Gastrocnemius medialis (tissue), 4 donors: ENCODE measurements around the gene RTL1. TPM values are rescaled to one million over a fixed set of nuclear protein-coding genes. Genes with fewer than 3 reads are reported as not detected.

Source experiments
- ATAC-seq, 2 donors: fragments of 150-250 bp; one replicate each; pipeline ENCODE4 v1.9.1; 2016
- DNase-seq, 2 donors: peaks; one replicate each; pipeline ENCODE4 v3.0.0-alpha.2; 2019
- H3K27ac ChIP-seq, 4 donors: fragments of 200-600 bp; sonication (generic); 1 replicate in 1 of 4; 2 replicates in 3 of 4; pipeline ENCODE4 v1.5.1; 2016 to 2018; ENCODE audit warnings: mild to moderate bottlenecking in 2 of 4, moderate library complexity in 1 of 4
- H3K27me3 ChIP-seq, 3 donors: fragments of 200-600 bp; sonication (generic) in 2 of 3; 1 replicate in 1 of 3; 2 replicates in 2 of 3; pipeline versions ENCODE4 v1.5.1 to v1.6.0; 2016 to 2019; ENCODE audit warnings: mild to moderate bottlenecking in 1 of 3, moderate library complexity in 1 of 3
- H3K36me3 ChIP-seq, 2 donors: fragments of 200-600 bp; sonication (generic) in 1 of 2; one replicate each; pipeline ENCODE4 v1.5.1; 2017 to 2018
- H3K4me1 ChIP-seq, 2 donors: fragments of 200-600 bp; sonication (generic) in 1 of 2; one replicate each; pipeline ENCODE4 v1.5.1; 2016 to 2017; ENCODE audit warnings: mild to moderate bottlenecking in 2 of 2
- H3K4me3 ChIP-seq, 4 donors: fragments of 200-600 bp; sonication (generic) in 3 of 4; 1 replicate in 1 of 4; 2 replicates in 3 of 4; pipeline ENCODE4 v1.5.1; 2016 to 2019; ENCODE audit warnings: mild to moderate bottlenecking in 2 of 4
- H3K9me3 ChIP-seq, 3 donors: fragments of 200-600 bp; sonication (generic) in 2 of 3; 1 replicate in 1 of 3; 2 replicates in 2 of 3; pipeline ENCODE4 v1.5.1; 2016 to 2019
- POLR2A ChIP-seq, 2 donors: fragments of 450-650 bp; IDR thresholded peaks; one replicate each; pipeline ENCODE4 v1.6.1; 2017; ENCODE audit warnings: antibody characterized with exemption in 2 of 2, mild to moderate bottlenecking in 2 of 2, moderate library complexity in 2 of 2
- in situ Hi-C, 4 donors: fragments of 200-750 bp; cut with MboI; loops; one replicate each; pipeline versions ENCODE4 v1.15.0 to v1.8.0; 2017; ENCODE audit warnings: low sequenced_read_pairs in 4 of 4
- intact Hi-C: fragments of 100-400 bp; cut with DNase I; formaldehyde crosslinking; loops from one replicate; pipeline ENCODE4 v1.15.1; 2023; ENCODE audit warnings: low total_unique reads
- total RNA-seq, 4 donors: library from RNA; depleted of rRNA; stranded (reverse); fragments of >200 nt; gene quantifications; one replicate each; pipeline versions ENCODE4 v1.1.0 to v1.2.3, GENCODE V29; 2016
- TF ChIP-seq, protein P1 (sequence below), 5 experiments: fragments of 450-650 bp in 3 of 5; fragments of 200-600 bp in 2 of 5; sonication (generic) in 2 of 5; IDR thresholded peaks in 4 of 5; conservative IDR thresholded peaks in 1 of 5; 1 replicate in 4 of 5; 2 replicates in 1 of 5; pipeline ENCODE4 v1.5.1; 2016 to 2019; ENCODE audit warnings: antibody characterized with exemption in 5 of 5, mild to moderate bottlenecking in 3 of 5, moderate library complexity in 3 of 5

RTL1 gene
- total RNA-seq, 4 donors from 2014 or later: not detected

DNA sequence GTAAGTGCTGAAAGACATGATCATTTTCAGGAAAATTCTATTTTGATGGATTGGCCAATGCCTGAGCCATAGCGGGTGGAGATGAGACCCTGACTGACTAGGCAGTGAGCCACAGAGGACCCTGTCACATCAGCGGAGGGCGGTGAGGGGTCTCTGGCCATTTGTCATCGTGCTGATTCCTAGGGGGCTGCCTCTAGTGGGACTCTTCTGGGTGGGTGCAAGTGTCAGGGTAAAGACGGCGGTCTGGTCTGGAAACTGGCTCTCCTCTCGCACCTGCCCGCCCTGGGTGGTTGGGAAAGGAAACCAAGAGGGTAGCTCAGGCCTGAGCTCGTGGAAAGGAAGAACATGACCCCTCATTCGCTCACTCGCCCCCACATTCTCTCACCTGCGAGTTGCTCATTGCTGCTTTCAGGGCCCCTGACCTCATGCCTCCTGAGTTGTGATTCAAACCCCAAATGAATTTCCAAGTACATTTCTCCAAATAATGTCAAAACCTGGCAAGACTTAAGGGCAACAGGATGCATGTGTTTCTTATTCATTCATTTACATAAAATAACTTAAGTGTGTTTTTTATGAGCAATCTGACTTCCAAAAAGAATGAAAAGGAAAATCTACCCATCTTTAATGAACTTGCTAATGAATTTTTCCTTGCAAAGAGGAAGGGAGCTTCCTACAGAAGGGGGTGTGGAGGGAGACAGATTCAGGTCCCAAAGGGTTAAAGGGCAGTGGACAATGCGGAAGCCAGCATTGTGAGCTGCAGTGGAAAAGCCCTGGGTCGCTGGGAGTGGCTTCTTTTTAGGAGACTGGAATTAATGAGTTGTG, 64.8 kb downstream of the RTL1 start:
- Histone ChIP-seq H3K36me3 (no peaks in the 10 kb centered on the region), H3K27me3 (no peaks in the 10 kb centered on the region), H3K27ac (no peak overlapping the region), H3K4me3 (no peak overlapping the region), H3K9me3 (no peaks in the 10 kb centered on the region), H3K4me1 (no peaks in the 10 kb centered on the region)
- TF ChIP-seq, protein P1, sequence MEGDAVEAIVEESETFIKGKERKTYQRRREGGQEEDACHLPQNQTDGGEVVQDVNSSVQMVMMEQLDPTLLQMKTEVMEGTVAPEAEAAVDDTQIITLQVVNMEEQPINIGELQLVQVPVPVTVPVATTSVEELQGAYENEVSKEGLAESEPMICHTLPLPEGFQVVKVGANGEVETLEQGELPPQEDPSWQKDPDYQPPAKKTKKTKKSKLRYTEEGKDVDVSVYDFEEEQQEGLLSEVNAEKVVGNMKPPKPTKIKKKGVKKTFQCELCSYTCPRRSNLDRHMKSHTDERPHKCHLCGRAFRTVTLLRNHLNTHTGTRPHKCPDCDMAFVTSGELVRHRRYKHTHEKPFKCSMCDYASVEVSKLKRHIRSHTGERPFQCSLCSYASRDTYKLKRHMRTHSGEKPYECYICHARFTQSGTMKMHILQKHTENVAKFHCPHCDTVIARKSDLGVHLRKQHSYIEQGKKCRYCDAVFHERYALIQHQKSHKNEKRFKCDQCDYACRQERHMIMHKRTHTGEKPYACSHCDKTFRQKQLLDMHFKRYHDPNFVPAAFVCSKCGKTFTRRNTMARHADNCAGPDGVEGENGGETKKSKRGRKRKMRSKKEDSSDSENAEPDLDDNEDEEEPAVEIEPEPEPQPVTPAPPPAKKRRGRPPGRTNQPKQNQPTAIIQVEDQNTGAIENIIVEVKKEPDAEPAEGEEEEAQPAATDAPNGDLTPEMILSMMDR (IDR thresholded peaks at IDR 0.05 in 4 of 5, conservative IDR thresholded peaks at IDR 0.05 in 1 of 5): no peak
- TF ChIP-seq POLR2A (IDR thresholded peaks at IDR 0.05): no peak
- intact Hi-C loops: no loop called here
- in situ Hi-C loops: no loop called here
- ATAC-seq (no peak), DNase-seq (no peak)

DNA sequence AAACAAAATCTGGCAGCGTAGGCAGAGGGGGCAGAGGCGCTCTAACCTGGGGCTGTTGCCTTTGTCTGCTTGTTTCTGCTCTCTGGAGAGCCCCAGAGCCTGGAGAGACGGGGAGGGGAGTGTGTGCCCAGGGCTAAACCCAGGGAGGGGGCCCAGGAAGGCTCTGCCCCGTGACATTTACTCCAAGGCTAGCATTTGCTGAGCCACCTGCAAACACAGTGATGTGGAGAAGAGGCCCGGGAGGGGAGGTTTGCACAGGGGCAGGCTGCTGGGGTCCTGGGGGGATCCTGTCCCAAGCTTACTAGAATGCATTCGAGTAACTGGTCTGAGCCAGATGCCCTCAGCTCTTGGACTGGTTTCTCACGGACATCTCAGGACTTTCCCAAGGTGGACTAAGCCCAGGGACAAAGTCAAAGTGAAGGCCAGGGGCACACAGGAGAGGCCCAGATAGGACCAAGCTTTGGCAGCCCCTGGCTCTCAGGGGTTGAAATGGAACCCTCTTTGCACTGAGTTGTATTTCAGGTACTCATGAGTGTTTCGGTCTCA, 65.6 kb downstream of the RTL1 start:
- in situ Hi-C loops (no loop called here), intact Hi-C loops (no loop called here)
- no peak overlapping the region for H3K4me3 ChIP-seq
- no peaks in the 10 kb centered on the region for H3K9me3 ChIP-seq
- ATAC-seq (no peak), DNase-seq (no peak)
- H3K4me1 ChIP-seq: no peaks in the 10 kb centered on the region
- H3K36me3 ChIP-seq: no peaks in the 10 kb centered on the region
- H3K27ac ChIP-seq: no peak overlapping the region
- H3K27me3 ChIP-seq: no peaks in the 10 kb centered on the region
- no peak for TF ChIP-seq POLR2A (IDR thresholded peaks at IDR 0.05)
- TF ChIP-seq, protein P1 (IDR thresholded peaks at IDR 0.05 in 4 of 5, conservative IDR thresholded peaks at IDR 0.05 in 1 of 5): no peak

DNA sequence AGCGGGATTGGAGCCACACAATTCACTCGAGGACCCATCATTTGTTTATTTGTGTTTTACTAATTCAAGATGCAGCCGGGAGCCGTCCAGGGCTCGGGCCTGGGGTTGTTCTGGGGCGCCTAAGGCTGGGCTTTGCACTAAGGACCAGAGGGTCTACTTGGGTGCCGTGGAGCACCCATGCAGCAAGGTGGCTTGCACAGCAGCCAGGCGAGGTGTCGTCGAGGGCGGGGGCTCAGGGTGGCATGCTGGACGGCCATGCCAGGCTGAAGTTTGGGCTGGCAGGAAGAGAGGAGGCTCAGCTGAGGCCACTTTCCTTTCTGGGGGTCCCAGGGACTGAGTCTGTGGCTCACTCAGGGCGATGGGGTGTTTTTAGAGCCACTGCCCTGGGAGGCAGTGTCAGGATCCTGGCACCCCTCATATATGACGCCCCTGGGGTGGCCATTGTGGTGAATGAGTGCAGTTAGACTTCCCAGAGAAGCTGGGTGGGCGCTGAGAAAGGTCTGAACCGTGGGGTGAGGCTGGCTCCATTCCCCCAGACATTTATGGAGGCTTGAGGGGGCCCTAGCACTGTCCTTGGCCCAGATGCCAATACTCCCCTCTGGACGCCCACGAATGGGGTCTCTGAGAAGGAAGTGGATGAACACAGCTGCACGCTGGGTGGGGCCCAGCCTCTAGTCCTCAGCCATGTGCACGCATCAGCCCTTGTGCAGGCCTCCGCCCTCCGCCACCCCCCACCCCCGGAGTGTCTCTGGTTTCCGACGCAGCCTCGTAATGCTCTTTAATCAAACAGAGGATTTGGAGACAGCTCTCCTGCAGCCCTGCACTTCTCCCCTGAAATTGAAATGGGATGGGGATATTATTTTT, 66.3 kb downstream of the RTL1 start:
- Histone ChIP-seq H3K4me3 (no peak overlapping the region), H3K4me1 (no peaks in the 10 kb centered on the region), H3K27ac (no peak overlapping the region), H3K9me3 (no peaks in the 10 kb centered on the region), H3K27me3 (no peaks in the 10 kb centered on the region), H3K36me3 (no peaks in the 10 kb centered on the region)
- TF ChIP-seq, protein P1 (IDR thresholded peaks at IDR 0.05 in 4 of 5, conservative IDR thresholded peaks at IDR 0.05 in 1 of 5): no peak
- TF ChIP-seq POLR2A (IDR thresholded peaks at IDR 0.05): no peak
- no peak for ATAC-seq
- in situ Hi-C loops: no loop called here
- no peak for DNase-seq
- intact Hi-C loops: no loop called here

DNA sequence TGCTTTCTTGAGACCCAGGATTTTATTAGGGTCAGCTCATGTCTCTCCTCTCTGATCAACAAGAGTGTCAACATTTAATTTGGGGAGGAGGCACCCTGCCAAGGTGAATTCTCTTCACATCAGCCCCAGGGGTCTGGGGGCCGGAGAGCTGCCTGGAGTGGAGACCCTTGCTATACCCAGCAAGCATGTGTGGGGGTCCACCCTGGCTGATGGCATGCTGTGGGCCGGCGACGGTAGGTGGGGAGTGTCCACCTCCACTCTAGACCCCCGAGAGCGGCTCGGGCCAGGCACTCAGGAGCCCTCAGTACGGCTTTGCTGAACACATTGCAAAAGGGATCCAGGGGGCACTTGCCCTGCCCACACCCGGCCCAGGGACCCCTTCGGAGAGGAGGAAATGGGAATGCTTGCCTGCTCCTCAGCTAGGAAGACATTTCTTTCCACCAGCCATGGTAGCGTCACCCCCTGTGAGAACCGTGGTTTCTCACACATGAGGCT, 67.2 kb downstream of the RTL1 start:
- H3K27me3 ChIP-seq: no peaks in the 10 kb centered on the region
- DNase-seq (no peak), ATAC-seq (no peak)
- H3K36me3 ChIP-seq: no peaks in the 10 kb centered on the region
- H3K27ac ChIP-seq: no peak overlapping the region
- H3K4me3 ChIP-seq: no peak overlapping the region
- no peaks in the 10 kb centered on the region for H3K9me3 ChIP-seq
- intact Hi-C loops: no loop called here
- in situ Hi-C loops: no loop called here
- no peak for TF ChIP-seq POLR2A (IDR thresholded peaks at IDR 0.05)
- TF ChIP-seq, protein P1 (IDR thresholded peaks at IDR 0.05 in 4 of 5, conservative IDR thresholded peaks at IDR 0.05 in 1 of 5): no peak
- H3K4me1 ChIP-seq: no peaks in the 10 kb centered on the region
